HG02588 (cell line): ENCODE measurements around the gene ADNP2.

ENCODE experiments used
- ATAC-seq: cut with Tn5 transposase; IDR thresholded peaks from one replicate; pipeline ENCODE4 v1.9.1; 2021; ENCODE audit warnings: mild to moderate bottlenecking, moderate library complexity; ENCODE audit not compliant: unreplicated experiment

Gene ADNP2

DNA sequence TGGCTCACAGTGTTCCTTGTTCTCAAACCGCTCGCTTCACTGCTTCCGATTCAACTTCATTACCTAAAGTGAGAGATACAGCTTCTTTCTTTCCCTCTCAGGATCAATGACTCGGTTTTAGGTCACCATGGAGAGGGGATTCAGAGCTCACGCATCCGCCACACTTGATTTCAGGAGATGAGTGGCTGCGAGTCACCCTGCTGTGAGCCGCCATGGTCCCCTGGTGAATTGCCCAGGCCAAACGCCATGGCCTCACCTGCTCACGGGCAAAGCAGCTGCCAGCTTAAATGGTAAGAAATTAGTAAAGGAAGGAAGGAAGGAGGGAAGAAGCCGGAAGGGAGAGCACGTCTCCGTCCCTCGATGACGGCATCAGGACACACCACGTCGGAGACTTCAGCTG is 60.5 kb downstream of the ADNP2 start:
- ATAC-seq = no peak

- no peak for ATAC-seq
Observed at GRCh38 chr18:80170395-80171053, 61.5 kb downstream of the ADNP2 start.

- ATAC-seq = no peak
Observed at GRCh38 chr18:80171054-80171872, 62.2 kb downstream of the ADNP2 start.

DNA sequence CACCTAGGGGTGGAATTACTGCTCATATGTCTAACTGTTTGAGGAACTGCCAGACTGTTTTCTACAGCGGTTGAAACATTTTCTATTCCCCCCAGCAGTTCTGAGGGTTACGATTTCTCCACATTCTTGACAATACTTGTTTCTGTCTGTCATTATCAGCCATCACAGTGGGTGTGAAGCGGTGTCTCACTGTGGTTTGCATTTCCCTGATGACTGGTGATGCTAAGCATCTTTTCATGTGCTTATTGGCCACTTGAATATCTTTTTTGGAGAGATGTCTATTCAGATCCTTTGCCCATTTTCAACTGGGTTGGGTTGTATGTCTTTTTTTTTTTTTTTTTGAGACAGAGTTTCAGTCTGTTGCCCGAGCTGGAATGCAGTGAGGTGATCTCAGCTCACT is 63.0 kb downstream of the ADNP2 start:
- ATAC-seq = no peak

DNA sequence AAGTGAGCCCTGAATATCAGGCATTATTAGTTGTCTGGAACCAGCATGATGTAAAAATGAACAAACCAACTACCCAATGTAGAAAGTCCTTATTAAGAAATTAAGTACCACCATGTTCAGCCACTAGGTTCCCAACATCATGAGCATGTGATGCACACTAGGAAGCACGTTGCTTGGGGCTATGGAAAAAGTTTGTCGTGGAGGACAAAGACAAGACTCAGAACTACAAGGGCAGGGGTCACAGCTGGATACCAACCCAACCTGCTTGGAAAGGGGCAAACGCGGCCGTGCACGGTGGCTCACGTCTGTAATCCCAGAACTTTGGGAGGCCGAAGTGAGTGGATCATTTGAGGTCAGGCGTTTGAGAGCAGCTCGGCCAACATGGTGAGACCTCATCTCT is 64.0 kb downstream of the ADNP2 start:
- no peak for ATAC-seq

DNA sequence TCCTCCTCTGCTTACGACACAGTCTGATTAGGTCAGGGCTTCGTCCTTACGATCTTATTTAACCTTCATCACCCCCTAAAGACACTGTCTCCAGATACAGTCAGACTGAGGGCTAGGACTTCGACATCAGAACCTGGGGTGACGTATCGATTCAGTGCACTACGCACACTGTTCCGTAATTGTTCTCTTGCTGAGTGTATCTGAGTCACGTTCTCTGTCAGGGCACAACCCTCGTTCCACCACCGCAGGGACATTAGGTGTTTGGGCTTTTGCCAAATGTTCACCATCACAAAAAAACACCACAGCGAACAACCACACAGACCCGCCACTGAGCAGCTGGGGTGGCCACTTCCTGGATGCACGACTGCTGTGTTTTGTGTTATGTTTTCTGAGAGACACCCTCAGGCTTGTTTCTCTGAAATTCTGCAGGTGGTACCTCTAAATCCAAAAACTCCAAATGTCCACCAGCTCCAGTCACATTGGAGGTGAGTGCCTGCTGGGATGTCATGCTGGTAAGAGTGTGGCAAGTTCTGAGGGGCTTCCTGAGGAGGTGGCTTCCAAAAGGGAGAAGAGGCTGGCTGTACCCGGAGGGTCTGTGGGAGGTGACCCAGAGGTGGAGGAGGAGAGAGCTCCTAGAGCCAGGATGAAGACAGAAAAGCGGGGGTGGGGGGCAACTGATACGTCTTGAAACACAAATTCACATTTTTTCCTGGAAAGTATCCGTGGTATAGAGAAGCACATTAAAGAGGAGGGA is 66.6 kb downstream of the ADNP2 start:
- no peak for ATAC-seq

- no peak for ATAC-seq
Observed at GRCh38 chr18:80176334-80177073, 67.4 kb downstream of the ADNP2 start.

GRCh38 chr18:80177128-80177527 is 68.1 kb downstream of the ADNP2 start:
- ATAC-seq = no peak

- ATAC-seq = no peak
Observed at GRCh38 chr18:80178935-80179818, 70.1 kb downstream of the ADNP2 start.

GRCh38 chr18:80179857-80180558 is 70.9 kb downstream of the ADNP2 start:
- ATAC-seq = no peak

DNA sequence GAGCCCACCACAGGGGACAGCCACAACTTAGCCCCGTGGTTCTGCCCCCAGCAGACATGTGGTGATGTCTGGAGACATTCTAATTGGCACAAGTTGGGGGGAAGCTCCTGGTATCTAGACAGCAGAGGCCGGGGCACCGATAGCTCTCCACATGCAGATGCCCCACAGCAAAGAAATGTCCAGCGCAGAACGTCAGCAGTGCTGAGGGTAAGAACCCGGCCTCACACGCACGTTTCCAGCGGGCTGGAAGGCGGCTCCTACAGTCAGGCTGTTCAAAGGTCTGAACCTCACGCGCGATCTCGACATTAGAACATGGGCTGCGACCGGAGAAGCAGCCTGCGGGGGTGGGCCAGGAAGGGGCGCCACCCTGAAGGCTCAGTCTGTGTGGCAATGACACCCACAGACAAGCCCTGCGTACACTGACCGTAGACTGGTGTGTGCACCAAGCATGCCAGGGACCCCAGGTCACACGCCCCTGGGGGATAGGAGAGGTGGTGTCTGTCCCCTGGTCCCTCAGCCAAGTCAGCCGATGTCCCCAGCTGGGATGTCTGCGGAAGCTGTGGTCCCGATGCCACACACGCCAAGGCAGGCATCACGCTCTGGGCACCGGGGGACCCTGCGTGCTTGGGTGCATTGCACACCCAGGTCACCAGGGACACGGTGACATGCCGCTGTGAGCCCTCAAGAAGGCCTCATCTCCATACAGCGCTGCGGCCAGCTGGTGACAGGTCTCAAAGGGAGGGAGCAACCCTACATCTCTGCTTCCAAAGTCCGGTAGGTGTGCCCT is 71.9 kb downstream of the ADNP2 start:
- ATAC-seq = no peak

DNA sequence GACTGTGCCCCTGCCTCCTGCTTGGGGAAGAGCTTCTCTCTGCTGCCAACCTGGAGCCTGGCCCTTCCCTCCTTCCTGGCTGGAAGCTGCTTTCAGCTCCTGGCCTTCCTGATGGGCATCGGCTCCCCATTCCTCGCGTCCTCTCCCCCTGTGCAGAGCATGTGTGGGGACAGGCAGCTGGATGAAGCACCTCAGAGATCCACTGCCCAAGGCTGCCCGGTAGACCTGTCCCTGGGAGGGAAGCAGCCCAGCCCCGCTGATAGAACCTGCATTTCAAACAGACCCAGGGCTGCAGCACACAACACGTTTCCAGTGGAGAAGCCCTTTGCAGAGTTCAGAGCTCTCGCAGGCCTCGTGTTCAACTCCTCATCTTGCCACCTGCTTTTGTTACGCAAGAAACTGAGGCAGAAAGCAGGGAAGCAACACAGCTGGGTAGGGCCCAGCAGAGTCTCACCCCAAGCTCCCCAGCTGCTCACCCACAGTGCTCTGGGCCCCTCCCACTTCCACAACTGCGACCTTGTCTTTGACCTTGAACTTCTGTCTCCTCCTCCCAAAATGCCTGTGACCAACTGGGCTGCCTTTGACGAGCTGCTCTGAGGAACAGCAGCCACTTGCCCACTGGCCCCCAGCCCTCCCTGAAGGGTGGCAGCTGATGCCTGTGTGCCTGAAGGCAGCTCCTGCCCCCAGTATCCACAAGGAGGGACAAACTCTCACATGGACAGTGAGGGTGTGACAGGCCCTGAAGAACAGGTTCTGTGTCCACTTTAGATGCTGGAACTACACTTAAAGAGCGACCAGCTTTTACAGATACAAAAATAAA is 72.8 kb downstream of the ADNP2 start:
- no peak for ATAC-seq

DNA sequence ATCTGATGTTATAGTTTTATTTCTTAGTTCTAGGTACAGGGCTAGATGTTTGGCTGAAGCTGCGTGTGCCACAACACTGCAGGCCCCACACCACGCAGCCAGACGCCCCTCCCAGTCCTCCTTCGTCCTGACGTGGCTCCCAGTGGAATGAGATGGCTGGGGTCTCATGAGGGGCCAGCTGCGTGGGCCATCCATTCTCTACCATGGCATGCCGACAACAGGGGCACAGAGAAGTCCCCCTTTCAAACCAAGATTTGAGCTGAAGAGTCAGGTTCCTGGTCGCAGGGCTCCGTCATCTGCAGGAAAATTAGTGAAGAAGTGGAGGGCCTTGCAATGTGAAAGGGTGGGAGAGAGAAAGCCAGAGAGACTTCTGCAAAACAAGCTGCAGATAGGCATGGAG is 73.8 kb downstream of the ADNP2 start:
- ATAC-seq = no peak

GRCh38 chr18:80183273-80184050 is 74.4 kb downstream of the ADNP2 start:
- ATAC-seq = no peak

GRCh38 chr18:80184243-80184772 is 75.2 kb downstream of the ADNP2 start:
- ATAC-seq = no peak

DNA sequence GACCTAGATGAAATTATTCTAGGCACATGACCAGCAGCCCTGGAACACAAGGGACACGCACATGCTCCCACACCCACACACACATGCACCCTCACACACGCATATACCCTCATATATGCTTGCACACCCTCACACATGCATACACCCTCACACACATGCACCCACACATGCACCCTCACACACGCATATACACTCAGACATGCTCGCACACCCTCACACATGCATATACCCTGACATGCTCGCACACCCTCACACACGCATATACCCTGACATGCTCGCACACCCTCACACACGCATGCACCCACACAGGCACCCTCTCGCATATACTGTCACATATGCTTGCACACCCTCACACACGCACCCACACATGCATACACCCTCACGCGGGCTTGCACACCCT is 76.5 kb downstream of the ADNP2 start:
- no peak for ATAC-seq
